ENCODE data around the gene RBMS3.

RBMS3 gene

GRCh38 chr3:29283231-29284119 is 2.6 kb downstream of the RBMS3 start:
- peaks cover 35% of the 10 kb centered on the region for H3K4me1 Mint-ChIP-seq (ENCODE audit: low read depth)
- peaks cover 3% of the 10 kb centered on the region for H3K27me3 Mint-ChIP-seq (ENCODE audit: low read depth)
- no peaks in the 10 kb centered on the region for H3K9me3 Mint-ChIP-seq
- H3K27ac Mint-ChIP-seq = peak overlapping the region; percentile 53
- H3K36me3 Mint-ChIP-seq (ENCODE audit: low read depth) = no peaks in the 10 kb centered on the region
- H3K4me3 Mint-ChIP-seq = peak overlapping the region; percentile 92

GRCh38 chr3:29284497-29284896 is 3.6 kb downstream of the RBMS3 start:
- Mint-ChIP-seq H3K4me3 (no peak overlapping the region), H3K9me3 (no peaks in the 10 kb centered on the region), H3K27me3 (ENCODE audit: low read depth) (peaks cover 3% of the 10 kb centered on the region)

GRCh38 chr3:29285471-29286071 is 4.7 kb downstream of the RBMS3 start:
- Mint-ChIP-seq H3K9me3 (no peaks in the 10 kb centered on the region), H3K36me3 (ENCODE audit: low read depth) (no peaks in the 10 kb centered on the region), H3K4me3 (peak overlapping the region; percentile 25), H3K27me3 (ENCODE audit: low read depth) (peaks cover 2% of the 10 kb centered on the region), H3K4me1 (ENCODE audit: low read depth) (peaks cover 34% of the 10 kb centered on the region), H3K27ac (peak overlapping the region; percentile 21)

More at GRCh38 chr3:29284497-29284896, 3.6 kb downstream of the RBMS3 start:
- Mint-ChIP-seq H3K36me3 (ENCODE audit: low read depth) (no peaks in the 10 kb centered on the region), H3K27ac (no peak overlapping the region), H3K4me1 (ENCODE audit: low read depth) (peaks cover 35% of the 10 kb centered on the region)

GRCh38 chr3:29286478-29287240 is 5.8 kb downstream of the RBMS3 start:
- no peak overlapping the region for H3K4me3 Mint-ChIP-seq
- H3K36me3 Mint-ChIP-seq (ENCODE audit: low read depth) = peaks cover 1% of the 10 kb centered on the region
- no peak overlapping the region for H3K27ac Mint-ChIP-seq

GRCh38 chr3:29290596-29290995 is 9.7 kb downstream of the RBMS3 start:
- Mint-ChIP-seq H3K9me3 (no peaks in the 10 kb centered on the region), H3K27me3 (ENCODE audit: low read depth) (no peaks in the 10 kb centered on the region), H3K36me3 (ENCODE audit: low read depth) (peaks cover 1% of the 10 kb centered on the region), H3K4me3 (no peak overlapping the region), H3K27ac (no peak overlapping the region), H3K4me1 (ENCODE audit: low read depth) (peaks cover 7% of the 10 kb centered on the region)

More at GRCh38 chr3:29286478-29287240, 5.8 kb downstream of the RBMS3 start:
- no peaks in the 10 kb centered on the region for H3K9me3 Mint-ChIP-seq
- peaks cover 29% of the 10 kb centered on the region for H3K4me1 Mint-ChIP-seq (ENCODE audit: low read depth)
- H3K27me3 Mint-ChIP-seq (ENCODE audit: low read depth) = no peaks in the 10 kb centered on the region

GRCh38 chr3:29291260-29291981 is 10.6 kb downstream of the RBMS3 start:
- H3K9me3 Mint-ChIP-seq = no peaks in the 10 kb centered on the region
- peaks cover 3% of the 10 kb centered on the region for H3K4me1 Mint-ChIP-seq (ENCODE audit: low read depth)

GRCh38 chr3:29291982-29292363 is 11.1 kb downstream of the RBMS3 start:
- H3K4me3 Mint-ChIP-seq = no peak overlapping the region
- no peaks in the 10 kb centered on the region for H3K9me3 Mint-ChIP-seq
- H3K36me3 Mint-ChIP-seq (ENCODE audit: low read depth) = peaks cover 2% of the 10 kb centered on the region
- no peaks in the 10 kb centered on the region for H3K4me1 Mint-ChIP-seq (ENCODE audit: low read depth)
- no peaks in the 10 kb centered on the region for H3K27me3 Mint-ChIP-seq (ENCODE audit: low read depth)
- H3K27ac Mint-ChIP-seq = no peak overlapping the region

More at GRCh38 chr3:29291260-29291981, 10.6 kb downstream of the RBMS3 start:
- peaks cover 2% of the 10 kb centered on the region for H3K36me3 Mint-ChIP-seq (ENCODE audit: low read depth)
- H3K4me3 Mint-ChIP-seq = no peak overlapping the region
- H3K27ac Mint-ChIP-seq = no peak overlapping the region
- no peaks in the 10 kb centered on the region for H3K27me3 Mint-ChIP-seq (ENCODE audit: low read depth)

GRCh38 chr3:29293421-29293820 is 12.6 kb downstream of the RBMS3 start:
- Mint-ChIP-seq H3K27ac (no peak overlapping the region), H3K4me3 (no peak overlapping the region), H3K27me3 (ENCODE audit: low read depth) (no peaks in the 10 kb centered on the region), H3K9me3 (no peaks in the 10 kb centered on the region), H3K4me1 (ENCODE audit: low read depth) (peaks cover 2% of the 10 kb centered on the region), H3K36me3 (ENCODE audit: low read depth) (peaks cover 2% of the 10 kb centered on the region)

- Mint-ChIP-seq H3K4me1 (ENCODE audit: low read depth) (peaks cover 11% of the 10 kb centered on the region), H3K9me3 (no peaks in the 10 kb centered on the region), H3K27ac (no peak overlapping the region), H3K4me3 (no peak overlapping the region), H3K36me3 (ENCODE audit: low read depth) (peaks cover 1% of the 10 kb centered on the region), H3K27me3 (ENCODE audit: low read depth) (no peaks in the 10 kb centered on the region)
These were observed 17.1 kb downstream of the RBMS3 start for GRCh38 chr3:29297998-29298397.

GRCh38 chr3:29301332-29302019 is 20.6 kb downstream of the RBMS3 start:
- H3K4me3 Mint-ChIP-seq = no peak overlapping the region
- peaks cover 11% of the 10 kb centered on the region for H3K4me1 Mint-ChIP-seq (ENCODE audit: low read depth)
- peaks cover 6% of the 10 kb centered on the region for H3K9me3 Mint-ChIP-seq
- no peak overlapping the region for H3K27ac Mint-ChIP-seq
- H3K36me3 Mint-ChIP-seq (ENCODE audit: low read depth) = peaks cover 4% of the 10 kb centered on the region
- no peaks in the 10 kb centered on the region for H3K27me3 Mint-ChIP-seq (ENCODE audit: low read depth)

GRCh38 chr3:29302619-29303018 is 21.7 kb downstream of the RBMS3 start:
- Mint-ChIP-seq H3K4me3 (no peak overlapping the region), H3K4me1 (ENCODE audit: low read depth) (peaks cover 11% of the 10 kb centered on the region), H3K36me3 (ENCODE audit: low read depth) (peaks cover 4% of the 10 kb centered on the region), H3K27me3 (ENCODE audit: low read depth) (no peaks in the 10 kb centered on the region), H3K27ac (no peak overlapping the region), H3K9me3 (peaks cover 6% of the 10 kb centered on the region)

- Mint-ChIP-seq H3K36me3 (ENCODE audit: low read depth) (peaks cover 4% of the 10 kb centered on the region), H3K4me3 (no peak overlapping the region), H3K4me1 (ENCODE audit: low read depth) (no peaks in the 10 kb centered on the region), H3K9me3 (peaks cover 9% of the 10 kb centered on the region), H3K27me3 (ENCODE audit: low read depth) (no peaks in the 10 kb centered on the region), H3K27ac (no peak overlapping the region)
These were observed 26.4 kb downstream of the RBMS3 start for GRCh38 chr3:29307295-29307694.

- Mint-ChIP-seq H3K27ac (no peak overlapping the region), H3K27me3 (ENCODE audit: low read depth) (no peaks in the 10 kb centered on the region), H3K4me3 (no peak overlapping the region), H3K36me3 (ENCODE audit: low read depth) (no peaks in the 10 kb centered on the region), H3K9me3 (peaks cover 3% of the 10 kb centered on the region), H3K4me1 (ENCODE audit: low read depth) (no peaks in the 10 kb centered on the region)
These were observed 30.0 kb downstream of the RBMS3 start for GRCh38 chr3:29310865-29311264.

All from T-helper 1 cell treated with Interleukin-12 subunit alpha and Interleukin-12 subunit beta and Interleukin-4 antibody, amounts not matched to agents 30 μg/mL and 1 μg/mL, for 36 hours (primary cell).